Colonic mucosa (tissue), 4 donors: Measurements from ENCODE around the gene MED13L. TPM values are rescaled to one million over a fixed set of nuclear protein-coding genes. Genes with fewer than 3 reads are reported as not detected.

Experiments
- DNase-seq: peaks from one replicate; pipeline ENCODE4 v3.0.0-alpha.2; 2020
- H3K27ac ChIP-seq: fragments of 200-600 bp; one replicate; pipeline ENCODE4 v1.8.0; 2021
- H3K27me3 ChIP-seq: fragments of 200-600 bp; one replicate; pipeline ENCODE4 v1.8.0; 2021
- H3K36me3 ChIP-seq: fragments of 200-600 bp; one replicate; pipeline ENCODE4 v1.8.0; 2021
- H3K4me1 ChIP-seq: fragments of 200-600 bp; one replicate; pipeline ENCODE4 v1.8.0; 2021; ENCODE audit warnings: mild to moderate bottlenecking
- H3K4me3 ChIP-seq: fragments of 200-600 bp; one replicate; pipeline ENCODE4 v1.8.0; 2021
- H3K9ac ChIP-seq, 2 donors: one replicate each; pipeline ENCODE4 v1.7.0; 2013; ENCODE audit warnings: control low read depth in 2 of 2, low read depth in 2 of 2, low read length in 2 of 2
- H3K9me3 ChIP-seq: fragments of 200-600 bp; one replicate; pipeline ENCODE4 v1.8.0; 2021
- intact Hi-C: fragments of 100-400 bp; cut with DNase I; formaldehyde crosslinking; loops from one replicate; pipeline ENCODE4 v1.14.1; 2022
- total RNA-seq, 2 donors: library from RNA; stranded (reverse); fragmentation: NEBNext Ultra II Directional in 1 of 2; extraction: Animal tissue kit (Norgen Biotek cat#: 25700) in 1 of 2; gene quantifications; one replicate each; pipeline ENCODE4 v1.2.1, GENCODE V29; 2021
- TF ChIP-seq, protein P1 (sequence below): fragments of 200-600 bp; IDR thresholded peaks from one replicate; pipeline ENCODE4 v1.8.0; 2022; ENCODE audit warnings: antibody characterized with exemption, mild to moderate bottlenecking
- donor health status: healthy.
- donor health status: DM: no; HTN: no; CAD: no.
- donor health status: DM: no; HTN: no; CAD: no.

The MED13L gene
- total RNA-seq, 2 donors from 2014 or later, result 73.8 to 92.6 TPM

DNA sequence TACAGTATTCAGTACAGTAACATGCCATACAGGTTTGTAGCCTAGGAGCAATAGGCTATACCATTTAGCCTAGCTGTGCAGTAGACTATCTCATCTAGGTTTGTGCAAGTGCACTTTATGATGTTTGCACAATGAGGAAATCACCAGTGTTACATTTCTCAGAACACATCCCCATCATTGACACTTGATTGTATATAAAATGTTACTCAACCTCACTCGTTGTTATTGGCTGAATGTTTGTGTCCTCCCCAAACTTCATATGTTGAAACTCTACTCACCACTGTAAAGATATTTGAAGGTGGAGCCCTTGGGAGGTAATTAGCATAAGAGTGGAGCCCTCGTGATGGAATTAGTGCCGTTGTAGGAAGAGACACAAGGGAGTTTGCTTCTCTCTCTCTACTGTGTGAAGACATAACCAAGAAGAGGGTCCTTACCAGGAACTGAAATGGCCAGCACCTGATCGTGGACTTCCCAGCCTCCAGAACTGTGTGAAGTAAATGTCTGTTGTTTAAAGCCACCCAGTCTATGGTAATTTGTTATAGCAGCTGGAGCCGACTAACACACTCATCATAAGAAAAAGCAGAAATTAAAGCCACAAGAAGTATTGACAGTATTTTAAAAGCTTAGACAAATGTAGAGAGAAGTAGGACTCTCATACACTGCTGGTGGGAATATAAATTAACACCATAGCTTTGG, 3.2 kb upstream of the MED13L start:
- Histone ChIP-seq H3K36me3 (no peaks in the 10 kb centered on the region), H3K9ac (no peak overlapping the region), H3K27me3 (no peaks in the 10 kb centered on the region), H3K4me1 (peaks cover 6% of the 10 kb centered on the region), H3K4me3 (no peak overlapping the region), H3K9me3 (no peaks in the 10 kb centered on the region), H3K27ac (no peak overlapping the region)
- DNase-seq, result no peak
- intact Hi-C loops, result no loop called here
- TF ChIP-seq, protein P1, sequence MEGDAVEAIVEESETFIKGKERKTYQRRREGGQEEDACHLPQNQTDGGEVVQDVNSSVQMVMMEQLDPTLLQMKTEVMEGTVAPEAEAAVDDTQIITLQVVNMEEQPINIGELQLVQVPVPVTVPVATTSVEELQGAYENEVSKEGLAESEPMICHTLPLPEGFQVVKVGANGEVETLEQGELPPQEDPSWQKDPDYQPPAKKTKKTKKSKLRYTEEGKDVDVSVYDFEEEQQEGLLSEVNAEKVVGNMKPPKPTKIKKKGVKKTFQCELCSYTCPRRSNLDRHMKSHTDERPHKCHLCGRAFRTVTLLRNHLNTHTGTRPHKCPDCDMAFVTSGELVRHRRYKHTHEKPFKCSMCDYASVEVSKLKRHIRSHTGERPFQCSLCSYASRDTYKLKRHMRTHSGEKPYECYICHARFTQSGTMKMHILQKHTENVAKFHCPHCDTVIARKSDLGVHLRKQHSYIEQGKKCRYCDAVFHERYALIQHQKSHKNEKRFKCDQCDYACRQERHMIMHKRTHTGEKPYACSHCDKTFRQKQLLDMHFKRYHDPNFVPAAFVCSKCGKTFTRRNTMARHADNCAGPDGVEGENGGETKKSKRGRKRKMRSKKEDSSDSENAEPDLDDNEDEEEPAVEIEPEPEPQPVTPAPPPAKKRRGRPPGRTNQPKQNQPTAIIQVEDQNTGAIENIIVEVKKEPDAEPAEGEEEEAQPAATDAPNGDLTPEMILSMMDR, result no peak

DNA sequence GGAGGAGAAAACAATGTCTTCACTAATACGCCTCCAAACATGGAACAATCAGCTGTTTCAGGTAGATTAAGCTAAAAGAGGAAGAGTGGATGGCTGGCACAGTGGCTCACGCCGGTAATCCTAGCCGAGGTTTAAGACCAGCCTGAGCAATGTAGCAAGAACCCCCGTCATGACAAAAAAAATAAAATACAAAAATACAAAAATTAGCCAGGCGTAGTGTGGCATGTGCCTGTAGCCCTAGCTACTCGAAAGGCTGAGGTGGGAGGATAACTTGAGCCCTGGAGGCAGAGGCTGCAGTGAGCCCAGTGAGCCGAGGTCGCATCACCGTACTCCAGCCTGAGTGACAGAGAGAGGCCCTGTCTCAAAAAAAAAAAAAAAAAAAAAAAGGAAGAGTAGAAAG, 1.2 kb upstream of the MED13L start:
- Histone ChIP-seq H3K9ac (no peak overlapping the region), H3K27me3 (no peaks in the 10 kb centered on the region), H3K36me3 (no peaks in the 10 kb centered on the region), H3K4me3 (no peak overlapping the region), H3K4me1 (peaks cover 6% of the 10 kb centered on the region), H3K27ac (no peak overlapping the region), H3K9me3 (no peaks in the 10 kb centered on the region)
- DNase-seq, result no peak
- TF ChIP-seq, protein P1, result no peak
- intact Hi-C loops, result loop anchor here (5.0 to 10.0 kb wide), 2 partner anchors 264 to 324 kb away; no protein-coding TSS in a partner anchor

DNA sequence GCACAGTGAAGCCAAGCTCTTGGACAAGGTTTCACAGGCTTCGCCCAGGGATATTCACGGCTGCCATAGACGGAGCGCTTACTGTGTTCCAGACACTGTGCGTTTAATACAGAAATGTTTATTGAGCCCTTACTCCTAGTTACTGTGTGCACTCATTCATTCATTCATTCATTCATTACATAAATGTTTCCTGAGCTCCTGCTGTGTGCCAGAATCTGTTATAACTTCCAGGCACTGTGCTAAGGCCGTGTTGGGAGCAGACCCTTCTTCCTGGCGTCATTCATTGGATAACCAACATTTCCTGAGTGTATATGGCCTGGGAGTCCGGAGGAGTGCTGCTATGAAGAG, 760 bp upstream of the MED13L start:
- Histone ChIP-seq H3K9me3 (no peaks in the 10 kb centered on the region), H3K27ac (no peak overlapping the region), H3K4me3 (peak overlapping the region; percentile 28), H3K9ac (peak overlapping the region; percentile 27 to 78), H3K27me3 (no peaks in the 10 kb centered on the region), H3K4me1 (peaks cover 6% of the 10 kb centered on the region), H3K36me3 (no peaks in the 10 kb centered on the region)
- intact Hi-C loops, result loop anchor here (5.0 to 10.0 kb wide), 2 partner anchors 263 to 324 kb away; no protein-coding TSS in a partner anchor
- no peak for DNase-seq
- TF ChIP-seq, protein P1, result no peak

DNA sequence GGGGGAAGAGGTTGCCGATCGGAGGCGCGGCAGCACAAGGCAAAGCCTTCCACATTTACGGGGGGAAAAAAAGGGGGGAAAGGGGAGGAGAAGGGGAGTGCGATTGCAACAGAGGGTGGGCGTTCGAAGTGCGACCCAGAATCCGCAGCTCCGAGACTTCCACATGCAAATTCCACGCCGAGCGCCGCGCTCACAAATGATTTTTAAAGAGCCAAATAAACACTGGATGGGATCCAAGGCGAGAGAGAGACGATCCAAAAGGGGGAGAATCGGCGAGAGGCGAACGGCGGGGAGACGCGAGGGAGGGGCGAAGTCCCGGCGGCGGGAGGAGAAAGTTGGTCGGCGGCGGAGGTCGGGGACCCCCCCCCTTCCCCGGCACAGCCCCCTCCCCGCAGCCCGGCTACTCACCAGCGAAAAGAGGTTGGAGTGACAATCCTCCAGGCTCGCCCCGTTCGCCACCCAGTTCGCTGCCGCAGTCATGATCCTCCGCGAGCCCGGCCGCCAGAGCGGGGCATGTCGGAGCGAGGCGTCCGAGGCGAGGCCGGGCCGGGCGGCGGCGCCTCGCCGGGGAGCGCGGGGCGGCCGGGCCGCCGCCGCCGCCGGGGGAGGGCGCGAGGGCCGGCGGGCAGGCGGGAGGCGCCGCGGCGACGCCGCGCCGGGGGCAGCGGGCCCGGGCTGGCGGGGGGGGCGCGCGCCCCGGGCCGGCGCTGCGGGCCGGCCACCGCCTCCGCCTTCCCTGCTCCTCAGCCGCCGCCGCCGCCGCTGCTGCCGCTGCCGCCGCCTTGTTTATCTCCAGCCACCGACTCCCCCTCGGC, 634 bp downstream of the MED13L start:
- Histone ChIP-seq H3K9ac (peak overlapping the region; percentile 52 to 84), H3K27me3 (no peaks in the 10 kb centered on the region), H3K36me3 (no peaks in the 10 kb centered on the region), H3K9me3 (no peaks in the 10 kb centered on the region), H3K4me3 (peak overlapping the region; percentile 60), H3K4me1 (peaks cover 6% of the 10 kb centered on the region), H3K27ac (peak overlapping the region; percentile 87)
- intact Hi-C loops, result loop anchor here (5.0 to 10.0 kb wide), 2 partner anchors 262 to 325 kb away; no protein-coding TSS in a partner anchor
- DNase-seq, result peak; percentile 72
- TF ChIP-seq, protein P1, result no peak

DNA sequence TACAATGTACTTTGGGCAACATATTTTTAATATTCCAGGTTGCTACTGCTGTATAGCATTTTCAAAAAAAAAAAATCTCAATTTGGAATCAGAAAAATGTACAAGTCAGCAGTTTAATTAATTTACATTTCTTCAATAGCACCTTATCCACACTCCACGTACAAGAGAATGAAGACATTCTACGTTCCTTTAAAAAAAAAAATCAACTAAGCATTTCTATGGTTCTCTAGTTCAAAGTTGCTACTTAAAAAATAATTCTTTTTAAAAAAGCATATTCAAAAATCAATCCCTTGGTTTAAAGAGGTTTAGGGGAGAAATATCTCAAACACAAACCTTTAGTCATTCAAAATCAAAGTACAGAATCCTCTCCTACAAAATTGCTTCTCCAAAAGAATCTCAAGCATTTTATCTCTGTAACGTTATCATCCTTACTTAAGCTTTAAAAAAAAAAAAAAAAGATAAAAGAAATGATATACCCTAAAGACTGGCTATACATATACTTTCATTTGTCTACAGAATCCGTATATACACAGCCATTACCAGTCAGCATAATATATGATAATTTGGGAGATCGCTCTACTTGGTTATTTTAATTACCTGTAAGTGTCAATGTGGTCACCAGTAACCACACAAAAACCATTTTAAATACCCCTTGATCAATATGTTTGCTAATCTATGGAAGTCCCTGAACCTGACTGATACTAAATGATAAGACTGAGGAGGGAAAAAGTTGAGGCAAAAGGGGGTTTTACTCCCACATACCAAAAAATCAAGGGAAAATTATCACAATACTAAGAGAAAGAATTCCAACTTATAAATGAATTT, 2.7 kb downstream of the MED13L start:
- intact Hi-C loops, result loop anchor here (5.0 to 10.0 kb wide), 2 partner anchors 260 to 328 kb away; no protein-coding TSS in a partner anchor
- Histone ChIP-seq H3K4me3 (peak overlapping the region; percentile 60), H3K27me3 (no peaks in the 10 kb centered on the region), H3K9me3 (no peaks in the 10 kb centered on the region), H3K27ac (no peak overlapping the region), H3K9ac (no peak overlapping the region), H3K36me3 (no peaks in the 10 kb centered on the region), H3K4me1 (no peaks in the 10 kb centered on the region)
- no peak for DNase-seq
- TF ChIP-seq, protein P1, result no peak
